ENCODE data around the gene PYHIN1.

Gene PYHIN1

GRCh38 chr1:158945061-158945460 lies 13.7 kb downstream of the PYHIN1 start:
- no peaks in the 10 kb centered on the region for H3K4me1 ChIP-seq (ENCODE audit: control insufficient read depth, low read length)
- no peaks in the 10 kb centered on the region for H3K79me2 ChIP-seq (ENCODE audit: control insufficient read depth, low read length)
- no peak overlapping the region for H3K4me2 ChIP-seq (ENCODE audit: low read length)
- H4K20me1 ChIP-seq (ENCODE audit: control insufficient read depth, insufficient read depth, low read depth, low read length): no peaks in the 10 kb centered on the region
- TF ChIP-seq EZH2phosphoT487 (IDR thresholded peaks at IDR 0.05; ENCODE audit: borderline replicate concordance, low read length) (no peak), CTCF (IDR thresholded peaks at IDR 0.05; ENCODE audit: low read depth, low read length, poor library complexity, severe bottlenecking) (no peak)
- no peaks in the 10 kb centered on the region for H3K9me2 ChIP-seq (replicated peaks; ENCODE audit: control insufficient read depth, low read length)
- H3F3A ChIP-seq (ENCODE audit: control insufficient read depth, insufficient read depth): no peaks in the 10 kb centered on the region
- H3K27ac ChIP-seq (ENCODE audit: low read depth, low read length): no peak overlapping the region
- 0 out of 2 replicates have a peak, but pooled peaks cover 2% of the 10 kb centered on the region for H3K27me3 ChIP-seq (ENCODE audit: control insufficient read depth, low read length)
- H3K9me3 ChIP-seq (ENCODE audit: control insufficient read depth, insufficient read depth, low read length): no peaks in the 10 kb centered on the region
- H3K36me3 ChIP-seq (ENCODE audit: control insufficient read depth, low read length): no peaks in the 10 kb centered on the region
- H3K4me3 ChIP-seq (ENCODE audit: low read length): no peak overlapping the region

GRCh38 chr1:158946785-158947184 lies 15.4 kb downstream of the PYHIN1 start:
- TF ChIP-seq EZH2phosphoT487 (IDR thresholded peaks at IDR 0.05; ENCODE audit: borderline replicate concordance, low read length) (no peak), CTCF (IDR thresholded peaks at IDR 0.05; ENCODE audit: low read depth, low read length, poor library complexity, severe bottlenecking) (no peak)
- H3K9me2 ChIP-seq (replicated peaks; ENCODE audit: control insufficient read depth, low read length): no peaks in the 10 kb centered on the region
- no peaks in the 10 kb centered on the region for H3K36me3 ChIP-seq (ENCODE audit: control insufficient read depth, low read length)
- no peaks in the 10 kb centered on the region for H4K20me1 ChIP-seq (ENCODE audit: control insufficient read depth, insufficient read depth, low read depth, low read length)
- no peaks in the 10 kb centered on the region for H3K79me2 ChIP-seq (ENCODE audit: control insufficient read depth, low read length)
- H3K4me2 ChIP-seq (ENCODE audit: low read length): no peak overlapping the region
- no peaks in the 10 kb centered on the region for H3K4me1 ChIP-seq (ENCODE audit: control insufficient read depth, low read length)
- no peak overlapping the region for H3K4me3 ChIP-seq (ENCODE audit: low read length)
- no peaks in the 10 kb centered on the region for H3K9me3 ChIP-seq (ENCODE audit: control insufficient read depth, insufficient read depth, low read length)
- 0 out of 2 replicates have a peak, but pooled peaks cover 2% of the 10 kb centered on the region for H3K27me3 ChIP-seq (ENCODE audit: control insufficient read depth, low read length)
- H3K27ac ChIP-seq (ENCODE audit: low read depth, low read length): no peak overlapping the region
- no peaks in the 10 kb centered on the region for H3F3A ChIP-seq (ENCODE audit: control insufficient read depth, insufficient read depth)

- H3K9me2 ChIP-seq (replicated peaks; ENCODE audit: control insufficient read depth, low read length): no peaks in the 10 kb centered on the region
- no peak overlapping the region for H3K4me2 ChIP-seq (ENCODE audit: low read length)
- no peaks in the 10 kb centered on the region for H4K20me1 ChIP-seq (ENCODE audit: control insufficient read depth, insufficient read depth, low read depth, low read length)
- TF ChIP-seq CTCF (IDR thresholded peaks at IDR 0.05; ENCODE audit: low read depth, low read length, poor library complexity, severe bottlenecking) (no peak), EZH2phosphoT487 (IDR thresholded peaks at IDR 0.05; ENCODE audit: borderline replicate concordance, low read length) (no peak)
- no peak overlapping the region for H3K4me3 ChIP-seq (ENCODE audit: low read length)
- no peaks in the 10 kb centered on the region for H3K9me3 ChIP-seq (ENCODE audit: control insufficient read depth, insufficient read depth, low read length)
- H3K27me3 ChIP-seq (ENCODE audit: control insufficient read depth, low read length): no peaks in the 10 kb centered on the region
- no peak overlapping the region for H3K27ac ChIP-seq (ENCODE audit: low read depth, low read length)
- H3K36me3 ChIP-seq (ENCODE audit: control insufficient read depth, low read length): no peaks in the 10 kb centered on the region
- no peaks in the 10 kb centered on the region for H3F3A ChIP-seq (ENCODE audit: control insufficient read depth, insufficient read depth)
- H3K79me2 ChIP-seq (ENCODE audit: control insufficient read depth, low read length): no peaks in the 10 kb centered on the region
- no peaks in the 10 kb centered on the region for H3K4me1 ChIP-seq (ENCODE audit: control insufficient read depth, low read length)
Measured at GRCh38 chr1:158951956-158952355, 20.6 kb downstream of the PYHIN1 start.

- Histone ChIP-seq H3K9me3 (ENCODE audit: control insufficient read depth, insufficient read depth, low read length) (no peaks in the 10 kb centered on the region), H3K4me3 (ENCODE audit: low read length) (no peak overlapping the region), H3K27ac (ENCODE audit: low read depth, low read length) (no peak overlapping the region), H3F3A (ENCODE audit: control insufficient read depth, insufficient read depth) (no peaks in the 10 kb centered on the region), H3K4me2 (ENCODE audit: low read length) (no peak overlapping the region), H3K27me3 (ENCODE audit: control insufficient read depth, low read length) (no peaks in the 10 kb centered on the region), H3K4me1 (ENCODE audit: control insufficient read depth, low read length) (no peaks in the 10 kb centered on the region), H3K79me2 (ENCODE audit: control insufficient read depth, low read length) (no peaks in the 10 kb centered on the region), H3K36me3 (ENCODE audit: control insufficient read depth, low read length) (no peaks in the 10 kb centered on the region), H3K9me2 (replicated peaks; ENCODE audit: control insufficient read depth, low read length) (no peaks in the 10 kb centered on the region), H4K20me1 (ENCODE audit: control insufficient read depth, insufficient read depth, low read depth, low read length) (no peaks in the 10 kb centered on the region)
- no peak for TF ChIP-seq CTCF (IDR thresholded peaks at IDR 0.05; ENCODE audit: low read depth, low read length, poor library complexity, severe bottlenecking)
- TF ChIP-seq EZH2phosphoT487 (IDR thresholded peaks at IDR 0.05; ENCODE audit: borderline replicate concordance, low read length): no peak
Measured at GRCh38 chr1:158952416-158952815, 21.1 kb downstream of the PYHIN1 start.

All from DOHH2 (cell line).